ENCODE data around the gene CREBBP.

Gene CREBBP

DNA sequence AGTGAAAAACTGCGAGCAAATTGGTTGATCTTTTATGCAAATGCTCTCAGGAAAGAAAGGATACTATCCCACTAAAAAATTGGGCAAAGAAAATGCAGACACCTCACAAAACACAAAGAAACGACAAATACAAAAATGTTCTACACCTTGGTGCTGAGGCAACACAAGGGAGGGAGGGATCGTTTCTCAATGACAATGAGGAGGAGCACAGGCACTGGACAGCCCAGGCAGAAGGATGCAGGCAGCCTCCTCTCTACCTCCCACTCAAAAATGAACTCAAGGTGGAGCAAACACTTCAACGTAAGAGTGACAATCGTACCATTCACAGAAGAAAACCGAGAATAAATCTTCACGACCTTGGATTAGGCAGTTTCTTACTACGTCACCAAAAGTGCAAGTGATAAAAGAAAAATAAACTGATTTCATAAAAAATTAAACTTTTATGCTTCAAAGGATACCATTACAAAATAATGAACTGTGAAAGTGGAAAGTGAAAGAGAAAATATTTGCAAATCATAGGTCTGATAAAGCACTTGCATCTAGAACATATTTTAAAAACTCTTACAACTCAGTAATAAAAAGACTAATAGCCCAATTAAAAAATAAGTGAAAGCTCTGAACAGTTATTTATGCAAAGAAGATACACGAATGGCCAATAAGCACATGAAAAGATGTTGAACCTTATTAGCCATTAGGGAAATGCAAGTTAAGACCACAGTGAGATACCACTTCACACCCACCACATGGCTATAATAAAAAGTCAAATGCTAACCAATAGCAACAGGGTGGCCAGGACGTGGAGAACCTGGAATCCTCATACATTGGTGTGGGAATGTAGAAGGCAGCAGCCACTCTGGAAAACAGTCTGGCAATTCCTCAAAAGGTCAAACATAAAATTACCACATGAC is 82.4 kb downstream of the CREBBP start:
- no peak for DNase-seq (ENCODE audit: low read depth)

DNA sequence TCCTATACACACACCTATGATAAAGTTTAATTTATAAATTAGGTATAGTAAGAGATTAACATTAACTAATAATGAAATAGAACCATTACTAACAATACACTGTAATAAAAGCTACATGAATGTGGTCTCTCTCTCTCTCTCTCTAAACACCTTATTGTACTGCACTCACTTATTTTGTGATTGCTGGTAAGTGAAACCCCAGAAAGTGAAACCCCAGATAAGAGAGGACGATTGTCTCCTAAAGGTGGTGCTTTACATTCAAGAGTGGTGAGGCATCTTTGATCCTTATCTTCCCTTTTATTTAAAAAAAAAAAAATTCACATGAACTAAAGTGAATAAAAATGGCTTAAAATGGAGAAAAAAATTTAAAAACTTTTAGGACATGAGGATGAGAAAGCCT is 83.0 kb downstream of the CREBBP start:
- DNase-seq (ENCODE audit: low read depth): no peak

- no peak for DNase-seq (ENCODE audit: low read depth)
Measured at GRCh38 chr16:3793161-3793576, 87.3 kb downstream of the CREBBP start.

GRCh38 chr16:3792472-3793012 is 88.0 kb downstream of the CREBBP start:
- DNase-seq (ENCODE audit: low read depth): no peak

- no peak for DNase-seq (ENCODE audit: low read depth)
Measured at GRCh38 chr16:3791701-3792100, 88.8 kb downstream of the CREBBP start.

- DNase-seq (ENCODE audit: low read depth): no peak
Measured at GRCh38 chr16:3789375-3790099, 91.0 kb downstream of the CREBBP start.

GRCh38 chr16:3788711-3789374 is 91.7 kb downstream of the CREBBP start:
- no peak for DNase-seq (ENCODE audit: low read depth)

GRCh38 chr16:3787924-3788661 is 92.4 kb downstream of the CREBBP start:
- DNase-seq (ENCODE audit: low read depth): no peak

DNA sequence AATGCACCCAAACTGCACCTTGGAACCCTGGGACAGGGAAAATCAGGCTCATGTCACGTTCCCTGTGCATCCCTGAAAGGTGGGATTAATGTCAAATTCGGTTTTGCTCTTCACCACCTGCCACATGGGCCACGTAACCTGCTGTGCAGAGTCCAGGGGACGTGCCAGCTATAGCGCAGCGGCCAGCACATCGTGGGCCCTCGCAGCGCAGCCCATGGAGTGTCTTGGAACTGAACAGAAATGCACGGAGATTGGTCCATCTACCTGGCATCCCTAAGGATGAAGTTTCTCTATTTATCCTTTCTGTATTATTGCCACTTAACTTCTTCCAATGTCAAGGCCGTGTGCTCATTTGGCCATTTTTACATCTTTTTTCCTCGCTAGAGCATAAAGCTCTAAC is 95.1 kb downstream of the CREBBP start:
- DNase-seq (ENCODE audit: low read depth): no peak

- no peak for DNase-seq (ENCODE audit: low read depth)
Measured at GRCh38 chr16:3783516-3783915, 97.0 kb downstream of the CREBBP start.

DNA sequence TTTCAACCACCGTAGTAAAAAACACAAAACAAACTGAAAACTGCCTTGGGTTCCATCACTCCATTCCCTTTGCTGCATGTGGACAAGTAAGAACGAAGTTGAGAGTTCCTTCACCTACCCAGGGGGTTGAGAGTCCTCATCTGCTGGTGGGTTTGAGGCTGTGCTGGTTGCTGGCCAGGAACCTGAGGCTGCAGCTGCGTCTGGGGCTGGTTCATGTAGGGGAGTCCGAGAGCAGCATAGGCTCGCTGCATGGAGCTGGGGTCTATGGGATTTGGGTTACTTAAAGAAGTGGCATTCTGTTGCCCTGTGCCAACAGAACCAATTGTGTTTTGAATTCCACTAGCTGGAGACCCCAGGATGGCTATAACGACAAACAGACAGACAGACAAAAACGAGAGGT is 97.9 kb downstream of the CREBBP start:
- no peak for DNase-seq (ENCODE audit: low read depth)

GRCh38 chr16:3781421-3781820 is 99.1 kb downstream of the CREBBP start:
- no peak for DNase-seq (ENCODE audit: low read depth)

DNA sequence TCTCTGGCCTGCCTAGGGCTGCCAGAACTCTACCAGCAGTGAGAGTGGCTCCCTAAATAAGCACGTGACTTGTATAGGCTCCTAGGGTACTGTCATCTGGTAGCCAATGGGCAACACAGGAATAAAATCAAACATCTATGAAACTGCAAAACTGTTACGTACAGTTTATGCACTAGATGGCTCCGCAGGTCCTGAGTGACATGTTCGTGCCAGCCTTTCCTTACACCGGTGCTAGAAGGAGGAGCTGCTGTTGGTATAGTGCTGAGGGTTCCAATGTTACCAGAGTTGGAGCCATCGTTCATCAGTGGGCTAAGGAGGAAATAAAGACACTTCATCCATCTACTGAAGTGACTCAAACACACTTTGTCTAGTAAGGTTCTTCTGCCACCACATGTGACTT is 99.9 kb downstream of the CREBBP start:
- no peak for DNase-seq (ENCODE audit: low read depth)

DNA sequence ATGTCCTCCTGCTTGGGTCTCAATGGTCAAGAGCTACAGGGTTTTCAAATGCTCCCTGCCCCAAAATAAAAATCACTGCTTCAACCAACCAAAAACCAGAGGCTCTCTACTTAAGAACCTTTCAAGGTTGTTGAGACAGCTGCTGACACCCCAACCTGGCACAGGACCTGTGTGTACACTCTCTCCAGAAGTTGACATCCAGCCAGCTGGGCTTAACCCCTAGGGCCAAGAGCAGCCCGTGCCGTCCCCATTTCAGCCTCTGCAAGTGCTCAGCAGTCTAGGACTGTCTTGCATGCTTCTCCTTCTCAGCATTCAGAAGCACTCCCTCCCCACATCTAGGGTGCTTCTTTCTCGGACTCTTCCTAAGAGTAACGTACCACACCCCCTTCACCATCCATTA is 104.2 kb downstream of the CREBBP start:
- DNase-seq (ENCODE audit: low read depth): no peak

DNA sequence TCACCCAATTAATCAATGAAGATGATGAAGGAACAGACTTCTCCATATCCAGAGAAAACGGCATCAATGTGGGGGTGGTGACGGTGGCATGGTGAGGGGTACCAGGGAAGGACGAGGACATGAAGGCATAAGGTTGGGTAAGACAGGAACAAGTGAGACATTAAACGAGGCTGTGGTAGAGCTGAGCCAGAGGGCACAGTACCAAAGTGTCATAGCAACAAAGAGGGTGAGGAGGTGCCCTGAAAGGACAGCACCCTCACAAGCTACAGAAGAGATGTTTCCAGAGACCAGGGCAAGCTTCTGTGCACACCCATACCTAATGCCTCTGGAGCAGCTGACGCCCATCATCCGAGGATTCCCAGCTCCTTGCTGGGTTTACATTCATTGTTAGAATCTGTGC is 105.7 kb downstream of the CREBBP start:
- DNase-seq (ENCODE audit: low read depth): no peak

DNA sequence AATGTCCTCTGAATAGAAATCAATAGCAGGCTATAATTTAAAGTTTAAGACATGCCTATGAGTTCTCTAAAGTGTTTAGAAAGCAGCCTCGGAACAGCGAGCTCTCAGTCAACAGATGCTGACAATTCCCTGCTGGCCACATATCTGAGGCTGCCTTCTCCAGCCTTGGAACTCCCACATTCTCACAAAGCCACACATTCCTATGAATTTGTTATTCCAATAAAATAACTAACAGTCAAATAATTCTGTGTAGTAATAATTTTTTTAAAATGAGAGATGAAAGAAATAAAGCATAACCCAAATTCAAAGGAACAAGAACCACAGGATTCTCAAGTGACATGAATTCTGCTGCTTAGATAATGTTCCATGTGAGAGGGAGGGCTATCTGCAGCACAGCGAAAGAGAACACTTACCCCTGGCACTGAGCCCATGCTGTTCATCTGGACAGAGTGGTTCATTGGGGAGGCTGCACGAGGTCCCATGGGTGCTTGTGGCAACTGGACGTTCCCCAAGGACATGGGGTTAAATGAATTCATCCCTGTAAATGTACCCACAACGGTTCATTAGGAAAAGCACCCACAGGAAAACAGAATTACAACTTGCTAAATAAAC is 106.3 kb downstream of the CREBBP start:
- no peak for DNase-seq (ENCODE audit: low read depth)

DNA sequence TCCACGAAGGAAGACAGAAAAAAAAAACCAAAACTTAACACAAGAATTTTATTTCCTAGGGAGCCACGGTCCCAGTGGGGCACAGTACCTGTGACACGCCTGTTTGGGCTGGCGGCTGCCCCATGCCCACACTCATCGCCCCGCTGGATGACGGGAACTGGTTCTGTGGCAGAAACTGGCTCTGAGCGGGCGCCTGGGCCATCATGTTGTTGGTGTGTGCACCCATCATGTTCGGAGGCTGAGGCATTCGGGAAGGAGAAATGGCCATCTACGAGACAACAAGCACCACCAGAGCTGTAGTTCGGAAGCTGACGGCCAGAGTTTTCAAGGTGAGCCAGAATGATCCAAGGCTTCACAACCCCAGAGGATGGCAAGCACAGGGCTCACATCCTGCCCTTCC is 106.8 kb downstream of the CREBBP start:
- no peak for DNase-seq (ENCODE audit: low read depth)

DNA sequence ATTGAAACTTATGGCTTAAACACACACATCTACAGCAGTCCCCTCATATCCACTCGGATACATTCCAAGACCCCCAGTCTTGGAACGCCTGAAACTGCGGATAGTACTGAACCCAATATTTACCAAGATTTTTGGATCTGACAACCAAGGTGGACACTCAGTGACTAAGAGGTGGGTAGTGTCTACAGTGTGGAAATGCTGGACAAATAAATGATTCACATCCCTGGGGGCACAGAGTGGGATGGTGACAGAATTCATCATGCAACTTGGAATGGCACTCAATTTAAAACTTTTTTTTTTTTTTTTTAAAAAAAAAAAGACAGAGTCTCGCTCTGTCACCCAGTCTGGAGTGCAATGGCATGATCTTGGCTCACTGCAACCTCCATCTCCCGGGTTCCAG is 109.0 kb downstream of the CREBBP start:
- no peak for DNase-seq (ENCODE audit: low read depth)

- DNase-seq (ENCODE audit: low read depth): no peak
Measured at GRCh38 chr16:3770530-3770929, 110.0 kb downstream of the CREBBP start.

DNA sequence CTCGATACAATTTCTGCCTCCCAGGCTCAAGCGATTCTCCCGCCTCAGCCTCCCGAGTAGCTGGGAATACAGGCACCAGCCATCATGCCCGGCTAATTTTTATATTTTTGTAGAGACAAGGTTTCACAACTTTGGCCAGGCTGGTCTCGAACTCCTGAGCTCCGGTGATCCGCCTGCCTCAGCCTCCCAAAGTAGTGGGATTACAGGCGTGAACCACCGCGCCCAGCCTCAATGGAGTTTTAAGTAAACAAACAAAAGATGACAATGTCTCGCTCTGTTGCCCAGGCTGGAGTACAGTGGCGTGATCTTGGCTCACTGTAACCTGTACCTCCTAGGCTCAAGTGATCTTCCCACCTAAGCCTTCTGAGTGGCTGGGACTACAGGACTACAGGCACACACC is 110.6 kb downstream of the CREBBP start:
- DNase-seq (ENCODE audit: low read depth): no peak

GRCh38 chr16:3769013-3769412 is 111.5 kb downstream of the CREBBP start:
- no peak for DNase-seq (ENCODE audit: low read depth)
